ENCODE measurements around the gene MAP3K5. TPM values are rescaled to one million over a fixed set of nuclear protein-coding genes. Genes with fewer than 3 reads are reported as not detected.
A peak's percentile ranks its signal among the peaks of the same experiment; 100 is the strongest.

The MAP3K5 gene
- total RNA-seq, 1 donor from 2014 or later: 0.09 TPM

- no peak for DNase-seq (ENCODE audit: low read depth, low spot score)
- Mint-ChIP-seq H3K4me3 (no peak overlapping the region), H3K4me1 (peaks cover under 1% of the 10 kb centered on the region), H3K36me3 (ENCODE audit: low read depth) (no peaks in the 10 kb centered on the region), H3K27me3 (ENCODE audit: low read depth) (peaks cover 2% of the 10 kb centered on the region), H3K27ac (ENCODE audit: unreplicated experiment) (no peak overlapping the region), H3K9me3 (no peaks in the 10 kb centered on the region)
- TF ChIP-seq, protein P1, sequence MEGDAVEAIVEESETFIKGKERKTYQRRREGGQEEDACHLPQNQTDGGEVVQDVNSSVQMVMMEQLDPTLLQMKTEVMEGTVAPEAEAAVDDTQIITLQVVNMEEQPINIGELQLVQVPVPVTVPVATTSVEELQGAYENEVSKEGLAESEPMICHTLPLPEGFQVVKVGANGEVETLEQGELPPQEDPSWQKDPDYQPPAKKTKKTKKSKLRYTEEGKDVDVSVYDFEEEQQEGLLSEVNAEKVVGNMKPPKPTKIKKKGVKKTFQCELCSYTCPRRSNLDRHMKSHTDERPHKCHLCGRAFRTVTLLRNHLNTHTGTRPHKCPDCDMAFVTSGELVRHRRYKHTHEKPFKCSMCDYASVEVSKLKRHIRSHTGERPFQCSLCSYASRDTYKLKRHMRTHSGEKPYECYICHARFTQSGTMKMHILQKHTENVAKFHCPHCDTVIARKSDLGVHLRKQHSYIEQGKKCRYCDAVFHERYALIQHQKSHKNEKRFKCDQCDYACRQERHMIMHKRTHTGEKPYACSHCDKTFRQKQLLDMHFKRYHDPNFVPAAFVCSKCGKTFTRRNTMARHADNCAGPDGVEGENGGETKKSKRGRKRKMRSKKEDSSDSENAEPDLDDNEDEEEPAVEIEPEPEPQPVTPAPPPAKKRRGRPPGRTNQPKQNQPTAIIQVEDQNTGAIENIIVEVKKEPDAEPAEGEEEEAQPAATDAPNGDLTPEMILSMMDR (conservative IDR thresholded peaks at IDR 0.05): no peak
These were observed 187.3 kb downstream of the MAP3K5 start for GRCh38 chr6:136604928-136605510.

GRCh38 chr6:136604328-136604825 is 187.9 kb downstream of the MAP3K5 start:
- Mint-ChIP-seq H3K36me3 (ENCODE audit: low read depth) (no peaks in the 10 kb centered on the region), H3K27ac (ENCODE audit: unreplicated experiment) (no peak overlapping the region), H3K27me3 (ENCODE audit: low read depth) (peaks cover 2% of the 10 kb centered on the region), H3K9me3 (no peaks in the 10 kb centered on the region), H3K4me3 (no peak overlapping the region), H3K4me1 (no peaks in the 10 kb centered on the region)
- TF ChIP-seq, protein P1 (conservative IDR thresholded peaks at IDR 0.05): no peak
- no peak for DNase-seq (ENCODE audit: low read depth, low spot score)

- DNase-seq (ENCODE audit: low read depth, low spot score): no peak
- Mint-ChIP-seq H3K9me3 (no peaks in the 10 kb centered on the region), H3K27me3 (ENCODE audit: low read depth) (no peaks in the 10 kb centered on the region), H3K27ac (ENCODE audit: unreplicated experiment) (no peak overlapping the region), H3K36me3 (ENCODE audit: low read depth) (no peaks in the 10 kb centered on the region), H3K4me3 (no peak overlapping the region), H3K4me1 (no peaks in the 10 kb centered on the region)
- TF ChIP-seq, protein P1 (conservative IDR thresholded peaks at IDR 0.05): no peak
These were observed 191.5 kb downstream of the MAP3K5 start for GRCh38 chr6:136600818-136601217.

DNA sequence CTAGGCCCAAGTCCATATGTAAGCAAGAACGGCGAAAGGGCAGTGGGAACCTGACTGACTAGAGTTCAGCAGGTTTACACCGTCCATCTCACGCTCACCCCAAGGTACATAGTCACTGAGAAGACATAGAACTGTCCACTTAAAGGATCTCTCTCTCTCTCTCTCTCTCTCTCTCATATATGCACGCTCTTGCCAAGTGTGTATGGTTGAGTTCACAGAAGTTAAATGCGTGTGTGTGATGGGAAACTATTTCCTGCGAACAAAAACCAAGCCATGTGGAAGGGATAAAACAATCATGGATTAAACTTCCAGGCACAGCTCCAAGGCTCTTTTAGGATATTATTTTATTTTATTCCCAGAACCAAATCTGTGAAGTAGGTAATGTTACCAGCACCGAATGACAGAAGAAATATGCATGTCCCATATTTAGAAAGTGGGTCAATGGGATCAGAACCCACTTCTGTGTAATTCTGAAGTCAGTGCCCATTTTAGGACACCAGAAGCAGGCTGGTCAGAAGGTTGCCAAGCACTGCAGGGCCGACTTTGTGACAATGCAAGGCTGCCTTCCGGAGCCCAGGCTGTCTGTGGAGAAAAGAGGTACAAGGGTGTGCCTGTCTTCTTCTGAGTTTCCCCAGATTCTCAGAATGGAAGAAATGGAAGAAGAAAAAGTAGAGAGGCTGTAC is 192.8 kb downstream of the MAP3K5 start:
- Mint-ChIP-seq H3K4me1 (no peaks in the 10 kb centered on the region), H3K4me3 (no peak overlapping the region), H3K36me3 (ENCODE audit: low read depth) (no peaks in the 10 kb centered on the region), H3K27ac (ENCODE audit: unreplicated experiment) (no peak overlapping the region), H3K9me3 (no peaks in the 10 kb centered on the region), H3K27me3 (ENCODE audit: low read depth) (no peaks in the 10 kb centered on the region)
- DNase-seq (ENCODE audit: low read depth, low spot score): no peak
- TF ChIP-seq, protein P1 (conservative IDR thresholded peaks at IDR 0.05): no peak

- no peak for DNase-seq (ENCODE audit: low read depth, low spot score)
- H3K27ac Mint-ChIP-seq (ENCODE audit: unreplicated experiment): peak overlapping the region; percentile 7
- TF ChIP-seq, protein P1 (conservative IDR thresholded peaks at IDR 0.05): no peak
- H3K9me3 Mint-ChIP-seq: no peaks in the 10 kb centered on the region
- H3K4me1 Mint-ChIP-seq: no peaks in the 10 kb centered on the region
- no peak overlapping the region for H3K4me3 Mint-ChIP-seq
- H3K36me3 Mint-ChIP-seq (ENCODE audit: low read depth): no peaks in the 10 kb centered on the region
- H3K27me3 Mint-ChIP-seq (ENCODE audit: low read depth): no peaks in the 10 kb centered on the region
These were observed 194.2 kb downstream of the MAP3K5 start for GRCh38 chr6:136598048-136598447.
